ENCODE measurements around the gene RNF166.
"Not testable (repeated sequence)": the region's sequence is repeated elsewhere in the genome, so short reads cannot be mapped to it uniquely, and the experiment has no call there.

The RNF166 gene

GRCh38 chr16:88673716-88674379 lies 32.4 kb downstream of the RNF166 start:
- no peak for DNase-seq (ENCODE audit: low spot score)

- no peak for DNase-seq (ENCODE audit: low spot score)
Measured at GRCh38 chr16:88672776-88673175, 33.4 kb downstream of the RNF166 start.

GRCh38 chr16:88671806-88672205 lies 34.4 kb downstream of the RNF166 start:
- no peak for DNase-seq (ENCODE audit: low spot score)

GRCh38 chr16:88669980-88670379 lies 36.2 kb downstream of the RNF166 start:
- no peak for DNase-seq (ENCODE audit: low spot score)

- DNase-seq (ENCODE audit: low spot score) = not testable (repeated sequence)
Measured at GRCh38 chr16:88669493-88669892, 36.7 kb downstream of the RNF166 start.

- DNase-seq (ENCODE audit: low spot score) = no peak
Measured at GRCh38 chr16:88667461-88667860, 38.7 kb downstream of the RNF166 start.

GRCh38 chr16:88665570-88665969 lies 40.6 kb downstream of the RNF166 start:
- DNase-seq (ENCODE audit: low spot score) = no peak

- DNase-seq (ENCODE audit: low spot score) = no peak
Measured at GRCh38 chr16:88665148-88665547, 41.1 kb downstream of the RNF166 start.

- DNase-seq (ENCODE audit: low spot score) = peak; percentile 92
Measured at GRCh38 chr16:88662843-88663606, 43.2 kb downstream of the RNF166 start, which contains the start of gene MVD. TSS of gene MVD (minus strand) at chr16:88663091. CDS start at chr16:88663080, 11 bp downstream.

- no peak for DNase-seq (ENCODE audit: low spot score)
Measured at GRCh38 chr16:88662222-88662842, 43.9 kb downstream of the RNF166 start.

- DNase-seq (ENCODE audit: low spot score) = no peak
Measured at GRCh38 chr16:88661468-88661867, 44.7 kb downstream of the RNF166 start.

- DNase-seq (ENCODE audit: low spot score) = no peak
Measured at GRCh38 chr16:88659160-88659559, 47.0 kb downstream of the RNF166 start.

- DNase-seq (ENCODE audit: low spot score) = no peak
Measured at GRCh38 chr16:88658714-88659113, 47.5 kb downstream of the RNF166 start.

- DNase-seq (ENCODE audit: low spot score) = no peak
Measured at GRCh38 chr16:88657371-88657770, 48.8 kb downstream of the RNF166 start.

- no peak for DNase-seq (ENCODE audit: low spot score)
Measured at GRCh38 chr16:88656291-88656980, 49.8 kb downstream of the RNF166 start.

GRCh38 chr16:88655733-88656281 lies 50.4 kb downstream of the RNF166 start:
- DNase-seq (ENCODE audit: low spot score) = no peak

GRCh38 chr16:88655053-88655732 lies 51.0 kb downstream of the RNF166 start:
- no peak for DNase-seq (ENCODE audit: low spot score)

- no peak for DNase-seq (ENCODE audit: low spot score)
Measured at GRCh38 chr16:88654363-88655052, 51.7 kb downstream of the RNF166 start.

- DNase-seq (ENCODE audit: low spot score) = no peak
Measured at GRCh38 chr16:88653596-88654362, 52.4 kb downstream of the RNF166 start.

GRCh38 chr16:88653101-88653500 lies 53.1 kb downstream of the RNF166 start:
- no peak for DNase-seq (ENCODE audit: low spot score)

Data from COLO829 (cell line).